Mesendoderm (in vitro differentiated cells): Measurements from ENCODE around the gene CXCL13.

Source experiments
- DNase-seq: peaks from one replicate; pipeline ENCODE4 v3.0.0; 2013
- H2AK5ac ChIP-seq: 2 replicates; pipeline ENCODE4 v1.6.1; 2013; ENCODE audit warnings: low read length, inconsistent platforms
- H2BK120ac ChIP-seq: 2 replicates; pipeline ENCODE4 v1.6.1; 2013; ENCODE audit warnings: low read depth, mild to moderate bottlenecking, low read length, moderate library complexity, mixed read lengths
- H2BK15ac ChIP-seq: replicated peaks from 2 replicates; pipeline ENCODE4 v1.6.1; 2013; ENCODE audit warnings: low read depth, mild to moderate bottlenecking, moderate library complexity
- H2BK5ac ChIP-seq: 2 replicates; pipeline ENCODE4 v1.6.1; 2013; ENCODE audit warnings: low read length, inconsistent platforms
- H3K18ac ChIP-seq: 2 replicates; pipeline ENCODE4 v1.6.1; 2013; ENCODE audit warnings: mild to moderate bottlenecking, low read length, mixed read lengths
- H3K23ac ChIP-seq: one replicate; pipeline ENCODE4 v1.6.1; 2013; ENCODE audit warnings: low read length
- H3K27ac ChIP-seq: 2 replicates; pipeline ENCODE4 v1.5.1; 2013; ENCODE audit warnings: low read depth, mild to moderate bottlenecking, inconsistent platforms, low read length, moderate library complexity
- H3K27me3 ChIP-seq: 2 replicates; pipeline ENCODE4 v1.6.1; 2013; ENCODE audit warnings: low read length, control low read depth, mild to moderate bottlenecking, inconsistent platforms; ENCODE audit not compliant: insufficient read depth, poor library complexity
- H3K36me3 ChIP-seq: 2 replicates; pipeline ENCODE4 v1.6.1; 2013; ENCODE audit warnings: low read length, inconsistent platforms; ENCODE audit not compliant: control insufficient read depth, insufficient read depth
- H3K4ac ChIP-seq: one replicate; pipeline ENCODE4 v1.6.1; 2013; ENCODE audit warnings: low read depth, mild to moderate bottlenecking, low read length, moderate library complexity
- H3K4me1 ChIP-seq: 2 replicates; pipeline ENCODE4 v1.6.1; 2013; ENCODE audit warnings: low read depth, low read length, inconsistent platforms; ENCODE audit not compliant: control insufficient read depth
- H3K4me2 ChIP-seq: 2 replicates; pipeline ENCODE4 v1.6.1; 2013; ENCODE audit warnings: low read length
- H3K4me3 ChIP-seq: 2 replicates; pipeline ENCODE4 v1.5.1; 2013; ENCODE audit warnings: mild to moderate bottlenecking, low read length
- H3K56ac ChIP-seq: one replicate; pipeline ENCODE4 v1.6.1; 2013; ENCODE audit warnings: low read length
- H3K79me1 ChIP-seq: 2 replicates; pipeline ENCODE4 v1.6.1; 2013; ENCODE audit warnings: low read length, inconsistent platforms
- H3K79me2 ChIP-seq: 2 replicates; pipeline ENCODE4 v1.6.1; 2013; ENCODE audit warnings: mild to moderate bottlenecking, low read length; ENCODE audit not compliant: control insufficient read depth, insufficient read depth
- H3K9ac ChIP-seq: 2 replicates; pipeline ENCODE4 v1.6.1; 2013; ENCODE audit warnings: low read length, inconsistent platforms
- H4K5ac ChIP-seq: one replicate; pipeline ENCODE4 v1.6.1; 2013; ENCODE audit warnings: low read length
- H4K8ac ChIP-seq: one replicate; pipeline ENCODE4 v1.6.1; 2013; ENCODE audit warnings: low read depth, mild to moderate bottlenecking, control low read depth, low read length, moderate library complexity
- WGBS: extraction: QIAGEN DNeasy Blood & Tissue Kit; methylation state at CpG from one replicate; pipeline ENCODE4 v1.1.7; 2013; ENCODE audit warnings: low lambda C conversion rate, missing lambda C conversion rate; ENCODE audit not compliant: insufficient coverage; ENCODE audit errors: extremely low coverage; 5-methylcytosine and 5-hydroxymethylcytosine counted together

Gene CXCL13

GRCh38 chr4:77595364-77595973, 10.2 kb upstream of the CXCL13 start:
- no peak overlapping the region for H3K56ac ChIP-seq
- no peak overlapping the region for H3K4me3 ChIP-seq
- no peak overlapping the region for H3K4me2 ChIP-seq
- H3K9ac ChIP-seq: no peak overlapping the region
- no peak overlapping the region for H2BK5ac ChIP-seq
- H3K36me3 ChIP-seq: no peaks in the 10 kb centered on the region
- H3K4me1 ChIP-seq: no peaks in the 10 kb centered on the region
- no peak overlapping the region for H3K27ac ChIP-seq
- no peak overlapping the region for H2BK15ac ChIP-seq
- DNase-seq: no peak
- H3K79me2 ChIP-seq: no peaks in the 10 kb centered on the region
- H4K8ac ChIP-seq: no peak overlapping the region
- H3K23ac ChIP-seq: no peak overlapping the region
- H2AK5ac ChIP-seq: no peak overlapping the region
- WGBS: no CpG with 5 or more reads among the region's 4 CpGs
- H3K27me3 ChIP-seq: no peaks in the 10 kb centered on the region
- no peak overlapping the region for H3K18ac ChIP-seq
- H3K79me1 ChIP-seq: no peaks in the 10 kb centered on the region
- no peak overlapping the region for H3K4ac ChIP-seq
- no peak overlapping the region for H4K5ac ChIP-seq
- no peak overlapping the region for H2BK120ac ChIP-seq

- Histone ChIP-seq H2BK120ac (no peak overlapping the region), H3K79me1 (no peaks in the 10 kb centered on the region), H3K18ac (no peak overlapping the region), H3K4me2 (no peak overlapping the region), H3K9ac (no peak overlapping the region), H3K4ac (no peak overlapping the region), H3K23ac (no peak overlapping the region), H3K79me2 (no peaks in the 10 kb centered on the region), H4K5ac (no peak overlapping the region), H2BK5ac (no peak overlapping the region), H3K4me3 (no peak overlapping the region), H3K36me3 (no peaks in the 10 kb centered on the region), H4K8ac (no peak overlapping the region), H2BK15ac (no peak overlapping the region), H3K27me3 (no peaks in the 10 kb centered on the region), H3K27ac (no peak overlapping the region), H3K56ac (no peak overlapping the region), H2AK5ac (no peak overlapping the region), H3K4me1 (no peaks in the 10 kb centered on the region)
- no CpG with 5 or more reads among the region's 2 CpGs for WGBS
- DNase-seq: peak; percentile 66
These were observed 6.2 kb upstream of the CXCL13 start for GRCh38 chr4:77599378-77599777.

- Histone ChIP-seq H3K18ac (no peak overlapping the region), H3K79me1 (no peaks in the 10 kb centered on the region), H3K79me2 (no peaks in the 10 kb centered on the region), H3K9ac (no peak overlapping the region), H3K4ac (no peak overlapping the region), H3K36me3 (no peaks in the 10 kb centered on the region), H2BK15ac (no peak overlapping the region), H3K4me1 (no peaks in the 10 kb centered on the region), H4K5ac (no peak overlapping the region), H3K4me2 (no peak overlapping the region), H3K27me3 (no peaks in the 10 kb centered on the region), H3K56ac (no peak overlapping the region), H3K27ac (no peak overlapping the region), H2AK5ac (no peak overlapping the region), H2BK120ac (no peak overlapping the region), H3K4me3 (no peak overlapping the region), H2BK5ac (no peak overlapping the region), H3K23ac (no peak overlapping the region), H4K8ac (no peak overlapping the region)
- DNase-seq: peak; percentile 59
- no CpG with 5 or more reads among the region's 6 CpGs for WGBS
These were observed 4.8 kb upstream of the CXCL13 start for GRCh38 chr4:77600521-77601451.

GRCh38 chr4:77601614-77602187, 3.9 kb upstream of the CXCL13 start:
- Histone ChIP-seq H2BK120ac (no peak overlapping the region), H2BK5ac (no peak overlapping the region), H3K4ac (no peak overlapping the region), H3K4me1 (no peaks in the 10 kb centered on the region), H3K27ac (no peak overlapping the region), H3K79me2 (no peaks in the 10 kb centered on the region), H4K8ac (no peak overlapping the region), H3K27me3 (no peaks in the 10 kb centered on the region), H3K23ac (no peak overlapping the region), H4K5ac (no peak overlapping the region), H2AK5ac (no peak overlapping the region), H3K18ac (no peak overlapping the region), H3K9ac (no peak overlapping the region), H3K4me2 (no peak overlapping the region), H3K4me3 (no peak overlapping the region), H3K79me1 (no peaks in the 10 kb centered on the region), H3K56ac (no peak overlapping the region), H2BK15ac (no peak overlapping the region), H3K36me3 (no peaks in the 10 kb centered on the region)
- WGBS: no CpG with 5 or more reads among the region's 4 CpGs
- no peak for DNase-seq

- H3K27ac ChIP-seq: no peak overlapping the region
- H3K9ac ChIP-seq: no peak overlapping the region
- no peak overlapping the region for H3K23ac ChIP-seq
- DNase-seq: no peak
- no peak overlapping the region for H3K18ac ChIP-seq
- no peak overlapping the region for H3K4ac ChIP-seq
- H2BK5ac ChIP-seq: no peak overlapping the region
- H3K56ac ChIP-seq: no peak overlapping the region
- H3K36me3 ChIP-seq: no peaks in the 10 kb centered on the region
- no peaks in the 10 kb centered on the region for H3K79me1 ChIP-seq
- no peaks in the 10 kb centered on the region for H3K4me1 ChIP-seq
- H4K8ac ChIP-seq: no peak overlapping the region
- no peak overlapping the region for H2BK15ac ChIP-seq
- H2AK5ac ChIP-seq: no peak overlapping the region
- no peak overlapping the region for H4K5ac ChIP-seq
- no peak overlapping the region for H3K4me3 ChIP-seq
- H2BK120ac ChIP-seq: no peak overlapping the region
- no CpG with 5 or more reads among the region's 7 CpGs for WGBS
- H3K79me2 ChIP-seq: no peaks in the 10 kb centered on the region
- H3K4me2 ChIP-seq: no peak overlapping the region
- H3K27me3 ChIP-seq: no peaks in the 10 kb centered on the region
These were observed 7.6 kb downstream of the CXCL13 start for GRCh38 chr4:77613267-77613666.
